ENCODE measurements around the gene UGGT2. TPM values are rescaled to one million over a fixed set of nuclear protein-coding genes. Genes with fewer than 3 reads are reported as not detected.
"Not testable (repeated sequence)": the region's sequence is repeated elsewhere in the genome, so short reads cannot be mapped to it uniquely, and the experiment has no call there.

UGGT2 gene
- total RNA-seq, 2 donors from 2014 or later: 0.04 TPM; not detected in 1

DNA sequence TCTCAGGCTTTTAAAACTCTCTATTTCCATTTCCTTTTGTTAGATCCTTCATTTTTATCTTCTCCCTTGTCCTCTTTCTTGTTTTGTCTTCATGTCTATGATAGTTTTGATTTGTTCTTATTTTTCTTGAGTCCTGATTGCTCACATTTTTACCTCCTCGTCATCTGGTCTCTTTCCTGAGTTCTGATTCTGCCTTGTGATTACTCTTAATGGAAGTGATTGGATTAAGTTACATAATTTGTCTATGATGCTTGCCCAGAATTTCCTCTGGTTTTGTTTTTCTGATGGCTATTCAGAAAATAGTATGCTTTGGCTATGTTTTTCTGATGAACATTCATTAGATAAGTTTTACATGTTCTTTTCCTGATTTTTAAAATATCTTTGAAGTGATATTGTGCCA, 273.7 kb downstream of the UGGT2 start:
- H3K27ac Mint-ChIP-seq: no peak overlapping the region
- peaks cover 6 to 9% of the 10 kb centered on the region in 2 donors for H3K36me3 Mint-ChIP-seq
- H3K9me3 Mint-ChIP-seq: no peaks in the 10 kb centered on the region
- DNase-seq (ENCODE audit: low spot score in 2 of 2): no peak
- ATAC-seq: no peak

DNA sequence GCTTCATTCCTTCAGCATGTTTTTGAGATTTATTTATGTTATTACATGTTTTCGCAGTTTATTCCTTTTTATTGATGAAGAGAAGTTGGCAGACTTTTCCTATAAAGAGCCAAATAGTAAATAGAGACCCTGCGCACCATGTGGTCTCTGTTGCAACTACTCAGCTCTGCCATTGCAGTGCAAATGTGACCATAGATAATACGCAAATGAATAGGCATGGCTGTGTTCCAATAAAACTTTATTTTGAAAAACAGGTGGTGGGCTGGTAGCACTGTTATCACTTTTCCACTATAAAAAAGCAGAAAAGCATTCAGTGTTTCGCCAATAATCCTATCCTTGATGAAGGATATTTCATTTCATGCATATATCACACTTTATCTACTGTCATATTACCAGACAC, 281.3 kb downstream of the UGGT2 start:
- peaks cover 0 to 4% of the 10 kb centered on the region in 2 donors for H3K36me3 Mint-ChIP-seq
- H3K9me3 Mint-ChIP-seq: no peaks in the 10 kb centered on the region
- H3K27ac Mint-ChIP-seq: no peak overlapping the region
- ATAC-seq: no peak
- DNase-seq (ENCODE audit: low spot score in 2 of 2): no peak

DNA sequence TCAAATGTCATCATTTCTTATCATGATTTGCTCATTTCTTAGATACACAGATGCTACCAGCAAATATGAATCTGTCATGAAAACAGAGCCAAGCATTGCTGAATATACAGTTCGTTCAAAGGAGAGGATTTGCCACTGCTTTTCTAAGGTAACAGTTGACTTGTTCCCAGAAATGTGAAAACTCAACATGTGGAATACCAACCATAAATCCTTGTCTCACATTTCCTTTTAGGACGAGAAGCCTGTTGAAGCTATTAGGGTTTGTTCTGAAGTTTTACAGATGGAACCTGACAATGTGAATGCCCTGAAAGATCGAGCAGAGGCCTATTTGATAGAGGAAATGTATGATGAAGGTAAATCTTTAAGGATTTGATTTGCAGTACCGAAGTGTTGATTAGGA, 289.6 kb downstream of the UGGT2 start:
- no peaks in the 10 kb centered on the region for H3K36me3 Mint-ChIP-seq
- no peak for DNase-seq (ENCODE audit: low spot score in 2 of 2)
- no peaks in the 10 kb centered on the region for H3K9me3 Mint-ChIP-seq
- ATAC-seq: no peak
- H3K27ac Mint-ChIP-seq: no peak overlapping the region

DNA sequence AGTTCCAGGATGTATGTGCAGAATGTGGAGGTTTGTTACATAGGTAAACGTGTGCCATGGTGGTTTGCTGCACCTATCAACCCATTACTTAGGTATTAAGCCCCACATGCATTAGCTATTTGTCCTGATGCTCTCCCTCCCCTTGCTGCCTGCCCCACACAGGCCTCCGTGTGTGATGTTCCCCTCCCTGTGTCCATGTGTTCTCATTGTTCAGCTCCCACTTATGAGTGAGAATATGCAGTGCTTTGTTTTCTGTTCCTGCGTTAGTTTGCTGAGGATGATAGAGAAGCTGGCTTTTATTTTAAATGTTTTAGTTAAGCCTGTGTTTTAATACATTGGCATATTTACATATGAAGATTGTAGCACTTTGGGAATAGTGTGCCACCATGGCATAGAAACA, 290.6 kb downstream of the UGGT2 start:
- H3K27ac Mint-ChIP-seq, ATAC-seq, H3K9me3 Mint-ChIP-seq: not testable (repeated sequence)

DNA sequence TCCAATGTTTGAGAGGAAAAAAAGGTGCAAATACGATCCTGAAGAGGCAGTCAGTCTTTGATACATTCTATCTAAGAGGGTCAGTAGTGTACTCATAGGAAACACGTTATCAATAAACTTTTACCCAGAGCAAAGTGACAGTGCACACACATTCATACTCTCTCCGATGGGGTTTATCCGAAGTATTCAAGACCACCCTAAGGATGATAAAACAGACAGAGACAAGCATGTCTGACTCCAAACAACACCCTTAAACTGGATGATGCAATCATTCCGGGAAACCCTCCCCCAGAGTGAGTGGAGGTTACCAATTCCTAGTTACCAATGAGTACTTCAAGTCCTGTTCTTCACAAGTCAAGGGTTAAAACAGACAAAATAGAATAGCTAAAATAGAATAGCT, 297.1 kb downstream of the UGGT2 start:
- Mint-ChIP-seq H3K36me3 (peaks cover 0 to 12% of the 10 kb centered on the region in 2 donors), H3K9me3 (peaks cover 6% of the 10 kb centered on the region in 2 donors), H3K27ac (peak overlapping the region; percentile 15 to 31)
- no peak for DNase-seq (ENCODE audit: low spot score in 2 of 2)
- ATAC-seq: no peak

More for the DNA sequence above, 290.6 kb downstream of the UGGT2 start:
- not testable (repeated sequence) for H3K36me3 Mint-ChIP-seq; DNase-seq (ENCODE audit: low spot score in 2 of 2)

DNA sequence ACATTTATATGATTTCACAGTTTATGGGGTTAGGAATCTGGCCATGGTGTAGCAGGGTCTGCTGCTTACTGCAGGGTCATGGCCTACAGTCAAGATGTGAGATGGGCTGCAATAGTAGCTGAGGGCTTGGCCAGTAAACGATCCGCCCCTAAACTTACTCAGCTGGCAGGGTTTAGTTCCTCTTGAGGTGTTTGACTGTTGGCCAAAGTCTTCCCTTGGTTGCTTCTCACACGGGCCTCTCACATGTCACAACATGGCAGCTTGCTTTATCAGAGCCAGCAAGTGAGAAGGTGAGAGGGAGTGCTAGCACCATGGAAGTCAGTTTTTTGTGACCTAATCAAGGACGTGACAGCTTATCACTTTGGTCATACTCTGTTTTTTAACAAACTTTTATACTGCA, 299.1 kb downstream of the UGGT2 start:
- peaks cover 0 to 12% of the 10 kb centered on the region in 2 donors for H3K36me3 Mint-ChIP-seq
- ATAC-seq: no peak
- H3K9me3 Mint-ChIP-seq: peaks cover 6% of the 10 kb centered on the region in 2 donors
- H3K27ac Mint-ChIP-seq: no peak overlapping the region
- DNase-seq (ENCODE audit: low spot score in 2 of 2): no peak

DNA sequence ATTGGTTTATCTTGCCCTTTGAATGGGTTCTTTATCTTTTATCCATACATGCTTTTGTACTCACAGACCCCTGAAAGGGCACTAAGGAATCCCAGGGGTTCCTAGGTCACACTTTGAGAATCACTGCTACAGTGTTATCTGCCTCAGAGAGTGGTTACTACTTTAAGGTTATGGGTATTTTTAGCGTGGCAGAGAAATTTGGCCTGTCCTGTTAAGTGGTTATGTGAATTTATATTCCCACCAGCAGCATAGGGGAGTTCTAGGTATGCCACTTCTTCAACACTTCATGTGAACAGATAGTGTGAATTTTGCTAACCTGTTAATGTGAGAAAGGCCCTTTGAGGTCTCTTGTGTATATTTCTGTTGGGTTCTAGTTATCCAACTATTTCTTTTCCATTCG, 300.5 kb downstream of the UGGT2 start:
- no peak for DNase-seq (ENCODE audit: low spot score in 2 of 2)
- Mint-ChIP-seq H3K9me3 (peaks cover 6% of the 10 kb centered on the region in 2 donors), H3K27ac (no peak overlapping the region), H3K36me3 (peaks cover 0 to 12% of the 10 kb centered on the region in 2 donors)
- ATAC-seq: no peak

Other genes with a start within 250 kb of the UGGT2 start
- not detected for gene HS6ST3, start 36.7 kb upstream of the UGGT2 start, total RNA-seq